CD4-positive, CD25-positive, alpha-beta regulatory T cell (primary cell): ENCODE data around the gene EXOC1. TPM values are rescaled to one million over a fixed set of nuclear protein-coding genes. Genes with fewer than 3 reads are reported as not detected.

Source experiments
- ATAC-seq, 2 donors: fragments of 150-1000 bp; cut with Tn5 transposase; one replicate each; pipeline ENCODE4 v1.10.0; 2021; ENCODE audit warnings: low read depth in 2 of 2, moderate number of reproducible peaks in 2 of 2, moderate library complexity in 1 of 2
- DNase-seq, 3 donors: peaks; one replicate each; pipeline versions ENCODE4 v3.0.0 to v3.0.0-alpha.2; 2012 to 2022; ENCODE audit warnings: mixed read lengths in 1 of 3
- H3K27ac ChIP-seq: one replicate; pipeline ENCODE4 v1.7.0; 2013; ENCODE audit warnings: mild to moderate bottlenecking, low read length; ENCODE audit not compliant: insufficient read depth, poor library complexity, severe bottlenecking
- H3K27me3 ChIP-seq: one replicate; pipeline ENCODE4 v1.7.0; 2013; ENCODE audit warnings: low read length; ENCODE audit not compliant: control insufficient read depth, insufficient read depth
- H3K36me3 ChIP-seq: one replicate; pipeline ENCODE4 v1.7.0; 2013; ENCODE audit warnings: mild to moderate bottlenecking, low read length, moderate library complexity; ENCODE audit not compliant: control insufficient read depth, insufficient read depth
- H3K4me1 ChIP-seq: 2 replicates; pipeline ENCODE4 v1.7.0; 2013; ENCODE audit warnings: mild to moderate bottlenecking, low read length; ENCODE audit not compliant: insufficient read depth, control insufficient read depth, poor library complexity, severe bottlenecking
- H3K4me3 ChIP-seq: one replicate; pipeline ENCODE4 v1.7.0; 2013; ENCODE audit warnings: low read depth, mild to moderate bottlenecking, low read length, moderate library complexity
- H3K9me3 ChIP-seq, 2 experiments: 1 replicate in 1 of 2; 2 replicates in 1 of 2; pipeline ENCODE4 v1.7.0; 2013; ENCODE audit warnings: low read length in 2 of 2, mild to moderate bottlenecking in 1 of 2, moderate library complexity in 1 of 2; ENCODE audit not compliant: control insufficient read depth in 2 of 2
- H3K27ac Mint-ChIP-seq, 3 donors: one replicate each; pipeline ENCODE4 v1.8.0; 2020 to 2022; ENCODE audit warnings: mild to moderate bottlenecking in 3 of 3, mixed read lengths in 3 of 3, moderate library complexity in 2 of 3
- H3K27me3 Mint-ChIP-seq: one replicate; pipeline ENCODE4 v1.8.0; 2022; ENCODE audit warnings: mild to moderate bottlenecking, mixed read lengths
- H3K36me3 Mint-ChIP-seq: one replicate; pipeline ENCODE4 v1.8.0; 2020; ENCODE audit warnings: mixed read lengths
- H3K4me1 Mint-ChIP-seq, 4 donors: one replicate each; pipeline ENCODE4 v1.8.0; 2020 to 2022; ENCODE audit warnings: mixed read lengths in 4 of 4, mild to moderate bottlenecking in 1 of 4
- H3K4me3 Mint-ChIP-seq, 4 donors: one replicate each; pipeline ENCODE4 v1.8.0; 2020 to 2022; ENCODE audit warnings: mild to moderate bottlenecking in 4 of 4, mixed read lengths in 4 of 4, moderate library complexity in 3 of 4
- H3K9me3 Mint-ChIP-seq, 7 donors: one replicate each; pipeline ENCODE4 v1.8.0; 2020 to 2022; ENCODE audit warnings: mixed read lengths in 7 of 7, mild to moderate bottlenecking in 3 of 7, moderate library complexity in 2 of 7
- polyA plus RNA-seq, 4 donors: library from polyadenylated mRNA; unstranded; fragments of 300-500 nt; fragmentation: Illumina TruSeq; gene quantifications; one replicate each; pipeline ENCODE4 v1.2.3, GENCODE V29; 2021
- total RNA-seq: library from RNA; stranded (reverse); gene quantifications from one replicate; pipeline ENCODE4 v1.2.3, GENCODE V29; 2022

Gene EXOC1
- total and polyA plus RNA-seq, 5 donors from 2014 or later = 14.8 to 24.3 (median 17.1) TPM

DNA sequence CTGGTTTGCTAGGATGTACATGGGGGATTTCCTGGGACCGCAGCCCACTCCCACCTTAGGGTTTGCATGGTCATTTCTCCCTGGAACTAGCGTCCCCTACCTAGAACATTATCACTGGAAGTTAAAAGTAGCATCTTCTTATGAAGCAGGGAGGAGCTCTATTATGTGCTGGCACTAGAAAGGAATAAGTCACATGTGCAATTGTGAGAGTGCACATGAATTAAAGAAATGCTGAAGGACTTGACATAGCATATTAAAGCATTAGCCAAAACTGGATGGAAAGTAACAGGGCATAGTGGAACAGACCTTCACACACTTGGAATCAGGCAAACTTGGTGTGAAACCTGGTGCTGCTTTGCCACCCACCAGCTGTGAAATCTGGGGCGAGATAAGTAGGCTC, 31.1 kb upstream of the EXOC1 start:
- peaks cover 0 to 6% (median 4%) of the 10 kb centered on the region in 4 donors for H3K4me1 Mint-ChIP-seq
- H3K27ac ChIP-seq = no peak overlapping the region
- H3K27ac Mint-ChIP-seq = no peak overlapping the region
- H3K4me3 Mint-ChIP-seq = no peak overlapping the region
- ATAC-seq (no peak), DNase-seq (no peak)
- H3K27me3 ChIP-seq = peaks cover 33% of the 10 kb centered on the region
- H3K36me3 Mint-ChIP-seq = no peaks in the 10 kb centered on the region
- H3K9me3 ChIP-seq = no peaks in the 10 kb centered on the region
- peaks cover 26% of the 10 kb centered on the region for H3K27me3 Mint-ChIP-seq
- no peaks in the 10 kb centered on the region for H3K4me1 ChIP-seq
- no peaks in the 10 kb centered on the region for H3K36me3 ChIP-seq
- H3K9me3 Mint-ChIP-seq = peaks cover 0 to 2% (median 0%) of the 10 kb centered on the region in 7 donors
- no peak overlapping the region for H3K4me3 ChIP-seq

DNA sequence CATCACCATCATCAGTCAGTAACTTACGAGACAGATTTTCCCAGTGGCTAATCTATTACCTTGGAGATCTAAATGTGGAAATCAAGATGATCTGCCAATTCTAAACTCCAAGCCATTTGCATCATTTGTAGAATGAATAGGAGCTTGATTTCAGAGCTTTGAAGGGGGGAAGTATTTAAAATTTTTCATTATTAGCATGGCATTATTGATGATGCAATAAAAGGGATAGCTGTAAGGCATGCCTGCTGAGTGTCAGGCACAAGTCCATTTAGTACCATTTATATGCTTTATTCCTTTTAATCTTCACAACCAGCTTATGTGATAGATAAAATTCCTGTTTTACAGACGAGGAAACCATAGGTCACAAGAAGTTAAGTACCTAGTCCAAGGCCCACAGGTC, 28.6 kb upstream of the EXOC1 start:
- Mint-ChIP-seq H3K36me3 (no peaks in the 10 kb centered on the region), H3K4me3 (no peak overlapping the region), H3K27ac (no peak overlapping the region), H3K9me3 (peaks cover 0 to 2% (median 0%) of the 10 kb centered on the region in 7 donors), H3K27me3 (peaks cover 18% of the 10 kb centered on the region), H3K4me1 (peaks cover 0 to 1% (median under 1%) of the 10 kb centered on the region in 4 donors)
- H3K9me3 ChIP-seq = no peaks in the 10 kb centered on the region
- no peaks in the 10 kb centered on the region for H3K4me1 ChIP-seq
- H3K36me3 ChIP-seq = no peaks in the 10 kb centered on the region
- no peak overlapping the region for H3K4me3 ChIP-seq
- peaks cover 25% of the 10 kb centered on the region for H3K27me3 ChIP-seq
- DNase-seq (no peak), ATAC-seq (no peak)
- H3K27ac ChIP-seq = no peak overlapping the region

DNA sequence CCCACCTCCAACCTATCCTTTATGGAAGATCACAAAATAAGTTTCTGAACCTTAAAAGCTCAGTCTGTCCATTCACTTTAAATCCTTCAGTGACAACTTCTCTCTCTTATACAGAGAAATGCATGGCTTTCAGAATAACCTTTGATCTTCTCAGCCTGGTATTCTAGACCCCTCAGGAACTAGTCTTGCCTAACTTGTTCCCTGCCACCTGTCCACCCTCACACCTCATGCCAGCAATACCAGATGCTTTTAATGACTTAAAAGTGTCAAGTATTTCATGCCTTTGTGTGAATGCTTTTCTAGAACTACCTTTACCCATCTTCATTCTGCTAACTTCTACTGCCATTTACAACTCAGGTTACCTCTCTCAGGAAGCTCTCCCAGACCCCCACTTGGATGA, 26.5 kb upstream of the EXOC1 start:
- no peak overlapping the region for H3K27ac Mint-ChIP-seq
- Histone ChIP-seq H3K4me3 (no peak overlapping the region), H3K27ac (no peak overlapping the region), H3K36me3 (no peaks in the 10 kb centered on the region), H3K27me3 (peaks cover 15% of the 10 kb centered on the region), H3K9me3 (no peaks in the 10 kb centered on the region), H3K4me1 (no peaks in the 10 kb centered on the region)
- no peaks in the 10 kb centered on the region for H3K4me1 Mint-ChIP-seq
- no peak overlapping the region for H3K4me3 Mint-ChIP-seq
- peaks cover 0 to 2% (median 0%) of the 10 kb centered on the region in 7 donors for H3K9me3 Mint-ChIP-seq
- no peak for DNase-seq
- no peak for ATAC-seq
- peaks cover 28% of the 10 kb centered on the region for H3K27me3 Mint-ChIP-seq
- no peaks in the 10 kb centered on the region for H3K36me3 Mint-ChIP-seq

DNA sequence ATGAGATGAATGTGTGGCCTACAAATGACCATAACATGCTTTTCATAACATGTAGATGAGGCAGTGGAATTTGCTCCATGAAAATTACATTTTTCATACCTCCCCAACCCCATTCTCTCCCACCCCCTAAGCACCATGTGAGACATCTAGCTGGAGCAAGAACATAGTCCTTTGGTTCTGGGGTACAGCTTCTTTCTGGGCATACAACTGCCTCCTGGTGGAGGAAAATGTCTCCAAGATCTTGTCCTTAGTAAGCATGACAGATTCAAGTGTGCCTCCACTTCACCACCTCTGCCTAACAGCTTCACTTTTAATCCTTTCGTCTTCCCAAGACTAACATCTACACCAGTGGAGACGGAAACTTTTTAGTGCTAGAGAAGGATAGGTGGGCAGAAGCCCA, 25.9 kb upstream of the EXOC1 start:
- ATAC-seq (no peak), DNase-seq (no peak)
- H3K27me3 ChIP-seq = peaks cover 10% of the 10 kb centered on the region
- no peaks in the 10 kb centered on the region for H3K4me1 ChIP-seq
- no peaks in the 10 kb centered on the region for H3K9me3 ChIP-seq
- H3K27ac ChIP-seq = no peak overlapping the region
- Mint-ChIP-seq H3K36me3 (no peaks in the 10 kb centered on the region), H3K9me3 (peaks cover 0 to 2% (median 0%) of the 10 kb centered on the region in 7 donors), H3K27me3 (peaks cover 29% of the 10 kb centered on the region), H3K4me1 (no peaks in the 10 kb centered on the region), H3K27ac (no peak overlapping the region), H3K4me3 (no peak overlapping the region)
- H3K36me3 ChIP-seq = no peaks in the 10 kb centered on the region
- no peak overlapping the region for H3K4me3 ChIP-seq

DNA sequence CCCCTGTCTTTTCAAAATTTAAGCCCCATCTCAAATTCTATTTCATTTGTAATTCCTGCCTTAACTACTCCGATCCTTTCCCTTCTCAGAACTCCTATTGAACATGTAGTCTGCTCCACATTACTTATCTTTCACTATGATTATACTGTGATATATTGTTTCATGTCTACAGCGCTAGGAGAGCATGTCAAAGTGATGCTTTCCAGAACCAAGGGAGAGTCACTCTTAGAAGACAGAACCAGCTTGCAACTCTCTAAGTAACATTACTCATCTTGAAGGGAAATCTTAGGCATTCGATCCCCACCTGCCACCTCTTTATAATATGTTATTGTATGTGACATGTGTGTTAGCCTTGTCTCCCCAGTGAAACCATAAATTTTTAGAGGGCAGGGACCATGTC, 23.4 kb upstream of the EXOC1 start:
- no peaks in the 10 kb centered on the region for H3K36me3 Mint-ChIP-seq
- H3K4me1 Mint-ChIP-seq = no peaks in the 10 kb centered on the region
- Histone ChIP-seq H3K9me3 (no peaks in the 10 kb centered on the region), H3K4me1 (no peaks in the 10 kb centered on the region), H3K4me3 (no peak overlapping the region), H3K27me3 (peaks cover 14% of the 10 kb centered on the region), H3K27ac (no peak overlapping the region), H3K36me3 (no peaks in the 10 kb centered on the region)
- H3K9me3 Mint-ChIP-seq = peaks cover 0 to 3% (median 0%) of the 10 kb centered on the region in 7 donors
- DNase-seq (no peak), ATAC-seq (no peak)
- peaks cover 32% of the 10 kb centered on the region for H3K27me3 Mint-ChIP-seq
- peak overlapping the region in 1 of 3 donors; percentile 22 for H3K27ac Mint-ChIP-seq
- no peak overlapping the region for H3K4me3 Mint-ChIP-seq

DNA sequence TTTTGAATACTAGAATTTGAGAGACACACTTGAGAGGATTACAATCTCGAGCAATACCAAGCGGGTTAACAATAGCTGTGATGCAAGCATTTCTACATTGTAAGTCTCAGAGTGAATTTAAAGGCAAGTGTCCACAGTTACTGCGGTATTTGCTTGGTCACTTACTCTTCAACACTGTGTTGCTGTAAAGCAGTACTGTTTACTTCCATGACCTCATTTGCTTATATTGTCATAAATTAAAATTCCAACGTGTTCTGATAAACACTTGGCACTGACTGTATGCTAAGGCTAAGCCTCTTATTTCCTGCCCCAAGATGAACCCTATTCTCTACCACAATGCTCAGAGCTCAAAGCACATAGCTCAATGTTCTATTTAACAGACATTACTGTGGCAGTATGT, 22.7 kb upstream of the EXOC1 start:
- Histone ChIP-seq H3K4me3 (no peak overlapping the region), H3K27me3 (peaks cover 15% of the 10 kb centered on the region), H3K27ac (no peak overlapping the region), H3K36me3 (no peaks in the 10 kb centered on the region), H3K4me1 (no peaks in the 10 kb centered on the region), H3K9me3 (no peaks in the 10 kb centered on the region)
- no peak overlapping the region for H3K4me3 Mint-ChIP-seq
- H3K27ac Mint-ChIP-seq = no peak overlapping the region
- ATAC-seq = no peak
- H3K4me1 Mint-ChIP-seq = no peaks in the 10 kb centered on the region
- H3K9me3 Mint-ChIP-seq = peaks cover 0 to 6% (median 3%) of the 10 kb centered on the region in 7 donors
- H3K36me3 Mint-ChIP-seq = no peaks in the 10 kb centered on the region
- peaks cover 38% of the 10 kb centered on the region for H3K27me3 Mint-ChIP-seq
- DNase-seq = no peak

DNA sequence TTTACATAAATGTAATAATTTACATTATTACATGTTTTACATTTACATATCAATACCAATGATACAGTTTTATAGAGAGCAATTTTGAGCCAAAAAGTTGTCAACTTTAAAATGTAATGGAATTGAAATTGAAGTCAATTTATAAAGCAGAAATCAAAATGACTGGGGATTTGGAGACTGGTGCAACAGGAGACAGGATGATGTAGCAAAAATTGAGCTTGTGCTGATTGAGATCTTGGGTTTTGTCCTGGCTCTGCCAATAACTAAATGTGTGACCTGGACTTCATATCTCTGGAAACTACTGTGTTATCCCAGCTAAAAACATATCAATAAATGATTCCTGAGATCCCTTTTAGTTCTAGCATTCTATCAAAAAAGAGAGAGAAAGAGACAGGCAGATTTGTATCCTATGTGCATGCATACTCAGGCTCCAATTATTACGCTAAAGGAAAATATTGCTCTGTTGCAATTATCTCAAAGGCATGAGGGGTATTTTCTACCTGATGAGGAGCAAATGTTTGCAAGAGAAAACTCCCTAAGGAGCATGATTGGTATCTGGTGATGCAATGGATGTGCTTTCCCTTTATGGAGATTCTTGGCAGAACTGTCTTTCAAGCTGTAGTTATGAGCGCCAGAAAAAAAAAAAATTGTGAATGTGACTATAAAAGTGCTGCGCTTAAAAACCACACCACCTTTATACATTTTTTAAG, 19.2 kb upstream of the EXOC1 start:
- H3K27ac ChIP-seq = no peak overlapping the region
- H3K27ac Mint-ChIP-seq = no peak overlapping the region

DNA sequence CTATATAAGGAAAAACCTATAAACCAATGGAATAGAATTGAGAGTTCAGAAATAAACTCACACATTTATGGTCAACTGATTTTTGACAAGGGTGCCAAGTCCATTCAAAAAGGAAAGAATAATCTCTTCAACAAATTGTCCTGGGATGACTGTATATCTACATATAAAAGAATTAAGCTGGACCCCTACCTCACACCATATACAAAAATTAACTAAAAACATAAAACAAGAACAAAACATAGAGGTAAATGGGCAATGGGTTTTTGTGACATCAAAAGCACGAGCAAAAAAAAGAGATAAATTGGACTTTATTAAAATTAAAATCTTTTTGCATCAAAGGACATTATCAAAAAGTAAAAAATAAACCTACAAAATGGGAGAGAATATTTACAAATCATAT, 15.5 kb upstream of the EXOC1 start:
- Mint-ChIP-seq H3K36me3 (no peaks in the 10 kb centered on the region), H3K4me1 (peaks cover 0 to 3% (median 1%) of the 10 kb centered on the region in 4 donors), H3K27me3 (peaks cover 45% of the 10 kb centered on the region), H3K4me3 (no peak overlapping the region), H3K9me3 (peaks cover 0 to 19% (median 8%) of the 10 kb centered on the region in 7 donors), H3K27ac (no peak overlapping the region)
- peaks cover 0 to 19% of the 10 kb centered on the region in 2 experiments for H3K9me3 ChIP-seq
- peaks cover 33% of the 10 kb centered on the region for H3K27me3 ChIP-seq
- no peak overlapping the region for H3K4me3 ChIP-seq
- no peak overlapping the region for H3K27ac ChIP-seq
- DNase-seq = no peak
- H3K36me3 ChIP-seq = no peaks in the 10 kb centered on the region
- no peaks in the 10 kb centered on the region for H3K4me1 ChIP-seq
- ATAC-seq = no peak

More for the DNA sequence above, 19.2 kb upstream of the EXOC1 start:
- no peaks in the 10 kb centered on the region for H3K36me3 ChIP-seq
- DNase-seq (no peak), ATAC-seq (no peak)
- H3K9me3 ChIP-seq = peaks cover 0 to 19% of the 10 kb centered on the region in 2 experiments
- Mint-ChIP-seq H3K4me3 (no peak overlapping the region), H3K36me3 (no peaks in the 10 kb centered on the region), H3K9me3 (peaks cover 0 to 19% (median 5%) of the 10 kb centered on the region in 7 donors), H3K27me3 (peaks cover 52% of the 10 kb centered on the region), H3K4me1 (no peaks in the 10 kb centered on the region)
- H3K27me3 ChIP-seq = peaks cover 36% of the 10 kb centered on the region
- H3K4me3 ChIP-seq = no peak overlapping the region
- no peaks in the 10 kb centered on the region for H3K4me1 ChIP-seq
